AG08396 (cell line): ENCODE measurements around the gene GALR2.

ENCODE experiments used
- DNase-seq: peaks from one replicate; pipeline ENCODE4 v3.0.0; 2012; ENCODE audit warnings: low spot score, mixed read lengths

The GALR2 gene

GRCh38 chr17:76124582-76125390 is 50.2 kb downstream of the GALR2 start:
- peak; percentile 2 for DNase-seq

- no peak for DNase-seq
These were observed 50.8 kb downstream of the GALR2 start for GRCh38 chr17:76125391-76125675.

GRCh38 chr17:76125922-76126321 is 51.3 kb downstream of the GALR2 start:
- no peak for DNase-seq
